ENCODE measurements around the gene ZMIZ1.

DNA sequence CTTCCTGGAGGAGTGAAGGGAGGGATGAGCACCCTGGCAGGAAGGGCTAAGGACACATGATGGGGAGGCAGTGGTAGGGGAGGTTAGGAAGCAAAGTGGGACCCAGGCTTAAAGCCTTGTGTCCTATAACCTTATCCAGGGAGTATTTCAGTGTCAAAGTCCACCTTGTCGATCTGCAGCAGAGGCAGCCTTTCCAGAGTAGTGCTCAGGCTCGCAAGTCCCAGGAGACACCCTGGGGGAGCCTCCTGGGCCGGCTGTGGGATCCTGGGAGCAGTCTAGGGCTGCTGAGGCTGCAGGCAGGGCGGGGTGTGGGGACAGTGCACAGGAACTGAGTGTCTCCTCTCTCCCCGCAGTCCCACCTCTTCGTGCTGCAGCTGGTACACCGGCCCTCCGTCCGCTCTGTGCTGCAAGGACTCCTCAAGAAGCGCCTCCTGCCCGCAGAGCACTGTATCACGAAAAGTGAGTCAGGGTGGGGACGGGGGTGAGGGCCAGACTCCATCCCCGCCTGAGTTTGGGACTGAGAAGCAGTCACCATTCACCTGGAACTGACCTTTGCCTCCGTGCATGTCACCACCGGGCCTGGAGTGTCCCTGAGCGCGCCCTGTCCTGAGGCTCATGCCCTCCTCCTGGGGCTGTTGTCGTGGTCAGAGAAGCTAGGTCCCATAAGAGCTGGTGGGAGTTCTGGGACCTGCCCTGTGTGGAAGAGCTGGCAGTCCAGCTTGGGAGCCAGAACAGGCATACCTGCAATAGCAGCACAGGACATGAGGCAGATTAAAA is 233.2 kb downstream of the ZMIZ1 start:
- TF ChIP-seq, protein P1, sequence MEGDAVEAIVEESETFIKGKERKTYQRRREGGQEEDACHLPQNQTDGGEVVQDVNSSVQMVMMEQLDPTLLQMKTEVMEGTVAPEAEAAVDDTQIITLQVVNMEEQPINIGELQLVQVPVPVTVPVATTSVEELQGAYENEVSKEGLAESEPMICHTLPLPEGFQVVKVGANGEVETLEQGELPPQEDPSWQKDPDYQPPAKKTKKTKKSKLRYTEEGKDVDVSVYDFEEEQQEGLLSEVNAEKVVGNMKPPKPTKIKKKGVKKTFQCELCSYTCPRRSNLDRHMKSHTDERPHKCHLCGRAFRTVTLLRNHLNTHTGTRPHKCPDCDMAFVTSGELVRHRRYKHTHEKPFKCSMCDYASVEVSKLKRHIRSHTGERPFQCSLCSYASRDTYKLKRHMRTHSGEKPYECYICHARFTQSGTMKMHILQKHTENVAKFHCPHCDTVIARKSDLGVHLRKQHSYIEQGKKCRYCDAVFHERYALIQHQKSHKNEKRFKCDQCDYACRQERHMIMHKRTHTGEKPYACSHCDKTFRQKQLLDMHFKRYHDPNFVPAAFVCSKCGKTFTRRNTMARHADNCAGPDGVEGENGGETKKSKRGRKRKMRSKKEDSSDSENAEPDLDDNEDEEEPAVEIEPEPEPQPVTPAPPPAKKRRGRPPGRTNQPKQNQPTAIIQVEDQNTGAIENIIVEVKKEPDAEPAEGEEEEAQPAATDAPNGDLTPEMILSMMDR (tag by site-specific recombination; IDR thresholded peaks at IDR 0.05), result no peak
- TF ChIP-seq ZXDB (tag by site-specific recombination; IDR thresholded peaks at IDR 0.05) (no peak), TRIM28 (IDR thresholded peaks at IDR 0.05; ENCODE audit: borderline replicate concordance, low read length) (no peak), ZNF324 (tag by site-specific recombination; IDR thresholded peaks at IDR 0.05) (no peak), ZNF175 (tag by site-specific recombination; IDR thresholded peaks at IDR 0.05) (no peak)
- TF ChIP-seq, protein P2, sequence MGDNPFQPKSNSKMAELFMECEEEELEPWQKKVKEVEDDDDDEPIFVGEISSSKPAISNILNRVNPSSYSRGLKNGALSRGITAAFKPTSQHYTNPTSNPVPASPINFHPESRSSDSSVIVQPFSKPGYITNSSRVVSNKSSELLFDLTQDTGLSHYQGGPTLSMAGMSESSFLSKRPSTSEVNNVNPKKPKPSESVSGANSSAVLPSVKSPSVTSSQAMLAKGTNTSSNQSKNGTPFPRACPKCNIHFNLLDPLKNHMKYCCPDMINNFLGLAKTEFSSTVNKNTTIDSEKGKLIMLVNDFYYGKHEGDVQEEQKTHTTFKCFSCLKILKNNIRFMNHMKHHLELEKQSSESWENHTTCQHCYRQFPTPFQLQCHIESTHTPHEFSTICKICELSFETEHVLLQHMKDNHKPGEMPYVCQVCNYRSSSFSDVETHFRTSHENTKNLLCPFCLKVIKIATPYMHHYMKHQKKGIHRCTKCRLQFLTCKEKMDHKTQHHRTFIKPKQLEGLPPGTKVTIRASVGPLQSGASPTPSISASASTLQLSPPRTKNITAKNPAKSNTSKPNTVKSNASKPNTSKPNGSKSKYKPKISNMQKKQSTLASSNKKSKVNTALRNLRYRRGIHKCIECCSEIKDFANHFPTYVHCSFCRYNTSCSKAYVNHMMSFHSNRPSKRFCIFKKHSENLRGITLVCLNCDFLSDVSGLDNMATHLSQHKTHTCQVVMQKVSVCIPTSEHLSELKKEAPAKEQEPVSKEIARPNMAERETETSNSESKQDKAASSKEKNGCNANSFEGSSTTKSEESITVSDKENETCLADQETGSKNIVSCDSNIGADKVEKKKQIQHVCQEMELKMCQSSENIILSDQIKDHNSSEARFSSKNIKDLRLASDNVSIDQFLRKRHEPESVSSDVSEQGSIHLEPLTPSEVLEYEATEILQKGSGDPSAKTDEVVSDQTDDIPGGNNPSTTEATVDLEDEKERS (tag by site-specific recombination; IDR thresholded peaks at IDR 0.05), result no peak
- TF ChIP-seq, protein P3, sequence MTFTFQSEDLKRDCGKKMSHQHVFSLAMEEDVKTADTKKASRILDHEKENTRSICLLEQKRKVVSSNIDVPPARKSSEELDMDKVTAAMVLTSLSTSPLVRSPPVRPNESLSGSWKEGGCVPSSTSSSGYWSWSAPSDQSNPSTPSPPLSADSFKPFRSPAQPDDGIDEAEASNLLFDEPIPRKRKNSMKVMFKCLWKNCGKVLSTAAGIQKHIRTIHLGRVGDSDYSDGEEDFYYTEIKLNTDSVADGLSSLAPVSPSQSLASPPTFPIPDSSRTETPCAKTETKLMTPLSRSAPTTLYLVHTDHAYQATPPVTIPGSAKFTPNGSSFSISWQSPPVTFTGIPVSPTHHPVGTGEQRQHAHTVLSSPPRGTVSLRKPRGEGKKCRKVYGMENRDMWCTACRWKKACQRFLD (tag by site-specific recombination; IDR thresholded peaks at IDR 0.05), result no peak
- TF ChIP-seq, protein P4, sequence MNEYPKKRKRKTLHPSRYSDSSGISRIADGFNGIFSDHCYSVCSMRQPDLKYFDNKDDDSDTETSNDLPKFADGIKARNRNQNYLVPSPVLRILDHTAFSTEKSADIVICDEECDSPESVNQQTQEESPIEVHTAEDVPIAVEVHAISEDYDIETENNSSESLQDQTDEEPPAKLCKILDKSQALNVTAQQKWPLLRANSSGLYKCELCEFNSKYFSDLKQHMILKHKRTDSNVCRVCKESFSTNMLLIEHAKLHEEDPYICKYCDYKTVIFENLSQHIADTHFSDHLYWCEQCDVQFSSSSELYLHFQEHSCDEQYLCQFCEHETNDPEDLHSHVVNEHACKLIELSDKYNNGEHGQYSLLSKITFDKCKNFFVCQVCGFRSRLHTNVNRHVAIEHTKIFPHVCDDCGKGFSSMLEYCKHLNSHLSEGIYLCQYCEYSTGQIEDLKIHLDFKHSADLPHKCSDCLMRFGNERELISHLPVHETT (tag by site-specific recombination; IDR thresholded peaks at IDR 0.05), result no peak

All from HEK293 (cell line).